GM12892 (cell line): ENCODE results near the gene RPL23.

Experiments used
- POLR2A ChIP-seq: IDR thresholded peaks from 2 replicates; pipeline ENCODE4 v1.6.1; 2011; ENCODE audit warnings: low read depth, low read length, control low read depth
- TAF1 ChIP-seq: IDR thresholded peaks from 2 replicates; pipeline ENCODE4 v1.6.1; 2011; ENCODE audit warnings: low read depth, mild to moderate bottlenecking, control low read depth, low read length, borderline replicate concordance

GRCh38 chr17:38867968-38868816, 14.7 kb upstream of the RPL23 start:
- TF ChIP-seq TAF1 (no peak), POLR2A (no peak)
